HL-60 (cell line): ENCODE data around the gene SLC8B1.
A peak's percentile ranks its signal among the peaks of the same experiment; 100 is the strongest.

Experiments
- DNase-seq, 2 experiments: peaks; one replicate each; pipeline ENCODE4 v3.0.0-alpha.2; 2010 to 2020; ENCODE audit warnings: low read depth in 1 of 2, low spot score in 1 of 2
- H3K27ac ChIP-seq: fragments of 250-450 bp; sonication (Bioruptor Pico); replicated peaks from 2 replicates; pipeline ENCODE4 v1.5.1; 2020; ENCODE audit warnings: mild to moderate bottlenecking, moderate library complexity
- H3K27me3 ChIP-seq: fragments of 250-450 bp; sonication (Bioruptor Pico); 2 replicates; pipeline ENCODE4 v1.5.1; 2021; ENCODE audit warnings: mild to moderate bottlenecking, moderate library complexity; ENCODE audit not compliant: insufficient read depth, poor library complexity, severe bottlenecking
- H3K4me3 ChIP-seq: replicated peaks from 2 replicates; pipeline ENCODE4 v1.5.1; 2011; ENCODE audit warnings: mild to moderate bottlenecking, control low read depth, low read length; ENCODE audit not compliant: insufficient read depth
- GABPA ChIP-seq: IDR thresholded peaks from 2 replicates; pipeline ENCODE4 v1.6.1; 2012; ENCODE audit warnings: low read depth
- POLR2AphosphoS5 ChIP-seq: IDR thresholded peaks from 2 replicates; pipeline ENCODE4 v1.6.1; 2012; ENCODE audit warnings: low read depth
- REST ChIP-seq: IDR thresholded peaks from 2 replicates; pipeline ENCODE4 v1.6.1; 2012; ENCODE audit warnings: low read depth; ENCODE audit not compliant: insufficient replicate concordance
- SPI1 ChIP-seq: IDR thresholded peaks from 2 replicates; pipeline ENCODE4 v1.6.1; 2012; ENCODE audit warnings: low read depth, mild to moderate bottlenecking, borderline replicate concordance
- long read RNA-seq: library from polyadenylated mRNA; unstranded; transcript quantifications from one replicate; pipeline ENCODE4 v2.0.0, GENCODE V29; 2020
- TF ChIP-seq, protein P1 (sequence below): IDR thresholded peaks from one replicate; pipeline ENCODE4 v1.5.1; 2011; ENCODE audit warnings: low read length, control low read depth, inconsistent platforms; ENCODE audit not compliant: insufficient read depth

Gene SLC8B1
- long read RNA-seq, partial matches to known transcripts: 205 of 299 reads
- long read RNA-seq, other reads (novel, unspliced or antisense): 89 of 299 reads

DNA sequence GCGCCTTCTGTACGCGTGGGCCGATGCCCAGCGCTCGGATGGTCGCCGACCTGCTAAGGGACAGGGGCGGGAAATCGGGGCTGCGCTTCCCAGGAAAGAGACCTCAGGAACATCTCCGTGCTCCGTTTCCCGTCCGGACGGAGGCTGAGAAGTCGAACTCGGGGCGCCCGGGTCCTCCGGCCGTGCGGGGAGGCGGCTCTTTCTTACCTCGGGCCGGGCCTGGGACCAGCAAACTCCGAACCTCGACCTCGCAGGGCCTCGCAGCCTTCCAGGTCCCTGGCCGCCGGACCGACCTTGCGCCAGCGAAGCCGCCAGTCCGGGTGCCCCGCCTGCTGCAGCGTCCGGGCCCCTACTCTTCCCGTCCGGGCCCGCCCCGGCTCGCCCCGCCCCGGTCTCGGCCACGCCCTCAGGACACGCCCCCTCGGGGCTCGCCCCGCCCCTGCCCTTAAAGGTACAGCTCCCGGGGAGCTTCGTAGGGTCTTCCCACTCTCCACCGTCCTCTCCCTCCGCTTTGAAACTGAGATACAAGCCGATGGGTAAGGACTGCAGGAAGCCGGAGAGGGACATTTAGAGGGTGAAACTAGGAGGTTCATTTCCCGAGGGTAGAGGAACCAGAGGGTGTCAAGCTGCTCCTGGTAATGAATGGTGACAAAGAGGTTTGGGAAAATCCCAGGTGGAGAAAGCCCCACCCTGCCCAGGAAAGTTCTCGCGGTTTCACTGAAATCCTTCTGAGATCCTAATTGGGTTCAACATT, at the start of gene SLC8B1:
Gene SLC8B1, minus strand, starts transcription at position 324 of the 754 bp plus-strand sequence. CDS start 2,231 bp downstream, outside the sequence.
- peak; percentile 75 to 83 for DNase-seq
- no peaks in the 10 kb centered on the region for H3K27me3 ChIP-seq
- peak within 1 kb of the TSS; percentile 86 for H3K27ac ChIP-seq
- peak; percentile 75; the same call in 1 of the 2 replicates for TF ChIP-seq POLR2AphosphoS5
- no peak for TF ChIP-seq GABPA
- H3K4me3 ChIP-seq: peak within 1 kb of the TSS; percentile 78

DNA sequence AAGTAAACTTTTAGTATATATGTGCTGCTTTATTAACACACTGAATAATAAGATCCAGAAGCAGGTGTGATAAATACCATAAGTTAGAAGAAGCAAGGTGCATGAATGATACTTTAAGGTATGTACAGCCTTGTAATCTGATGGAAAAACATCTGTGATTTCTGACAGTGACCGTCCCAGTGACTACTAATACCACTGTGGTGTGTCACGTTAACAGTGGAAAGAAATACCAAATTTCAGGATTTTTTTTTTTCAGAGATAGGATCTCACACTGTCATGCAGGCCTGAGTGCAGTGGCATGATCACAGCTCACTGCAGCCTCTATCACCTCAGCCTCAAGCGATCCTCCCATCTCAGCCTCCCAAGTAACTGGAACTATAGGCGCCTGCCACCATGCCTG, 47.3 kb upstream of the SLC8B1 start:
- no peaks in the 10 kb centered on the region for H3K27me3 ChIP-seq
- DNase-seq: no peak
- no peak for TF ChIP-seq GABPA
- TF ChIP-seq, protein P1, sequence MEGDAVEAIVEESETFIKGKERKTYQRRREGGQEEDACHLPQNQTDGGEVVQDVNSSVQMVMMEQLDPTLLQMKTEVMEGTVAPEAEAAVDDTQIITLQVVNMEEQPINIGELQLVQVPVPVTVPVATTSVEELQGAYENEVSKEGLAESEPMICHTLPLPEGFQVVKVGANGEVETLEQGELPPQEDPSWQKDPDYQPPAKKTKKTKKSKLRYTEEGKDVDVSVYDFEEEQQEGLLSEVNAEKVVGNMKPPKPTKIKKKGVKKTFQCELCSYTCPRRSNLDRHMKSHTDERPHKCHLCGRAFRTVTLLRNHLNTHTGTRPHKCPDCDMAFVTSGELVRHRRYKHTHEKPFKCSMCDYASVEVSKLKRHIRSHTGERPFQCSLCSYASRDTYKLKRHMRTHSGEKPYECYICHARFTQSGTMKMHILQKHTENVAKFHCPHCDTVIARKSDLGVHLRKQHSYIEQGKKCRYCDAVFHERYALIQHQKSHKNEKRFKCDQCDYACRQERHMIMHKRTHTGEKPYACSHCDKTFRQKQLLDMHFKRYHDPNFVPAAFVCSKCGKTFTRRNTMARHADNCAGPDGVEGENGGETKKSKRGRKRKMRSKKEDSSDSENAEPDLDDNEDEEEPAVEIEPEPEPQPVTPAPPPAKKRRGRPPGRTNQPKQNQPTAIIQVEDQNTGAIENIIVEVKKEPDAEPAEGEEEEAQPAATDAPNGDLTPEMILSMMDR: no peak
- TF ChIP-seq POLR2AphosphoS5: no peak
- TF ChIP-seq REST: no peak
- no peak for TF ChIP-seq SPI1
- no peak overlapping the region for H3K4me3 ChIP-seq
- H3K27ac ChIP-seq: no peak overlapping the region

- Histone ChIP-seq H3K27me3 (no peaks in the 10 kb centered on the region), H3K4me3 (no peak overlapping the region), H3K27ac (no peak overlapping the region)
- TF ChIP-seq GABPA: no peak
- TF ChIP-seq, protein P1: no peak
- no peak for TF ChIP-seq REST
- TF ChIP-seq SPI1: no peak
- no peak for TF ChIP-seq POLR2AphosphoS5
- DNase-seq: no peak
Measured at GRCh38 chr12:113381220-113381619, 46.3 kb upstream of the SLC8B1 start.

DNA sequence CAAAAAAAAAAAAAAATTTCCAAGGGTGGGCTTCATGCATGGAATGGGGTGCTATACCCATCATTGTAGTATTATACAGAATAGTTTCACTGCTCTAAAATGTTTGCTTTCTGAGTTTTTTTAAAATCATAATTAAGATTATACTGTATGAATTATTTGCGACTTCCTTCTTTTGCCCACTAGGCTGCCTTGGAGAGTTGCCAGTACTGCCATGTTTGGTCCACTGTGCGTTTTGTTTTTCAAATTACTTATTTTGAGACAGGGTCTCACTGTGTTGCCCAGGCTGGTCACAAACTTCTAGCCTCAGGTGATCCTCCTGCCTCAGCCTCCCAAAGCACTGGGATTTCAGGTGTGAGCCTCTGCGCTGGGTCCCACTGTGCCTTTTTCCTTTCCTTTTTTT, 43.4 kb upstream of the SLC8B1 start:
- Histone ChIP-seq H3K27ac (no peak overlapping the region), H3K27me3 (no peaks in the 10 kb centered on the region), H3K4me3 (no peak overlapping the region)
- TF ChIP-seq POLR2AphosphoS5: no peak
- DNase-seq: no peak

DNA sequence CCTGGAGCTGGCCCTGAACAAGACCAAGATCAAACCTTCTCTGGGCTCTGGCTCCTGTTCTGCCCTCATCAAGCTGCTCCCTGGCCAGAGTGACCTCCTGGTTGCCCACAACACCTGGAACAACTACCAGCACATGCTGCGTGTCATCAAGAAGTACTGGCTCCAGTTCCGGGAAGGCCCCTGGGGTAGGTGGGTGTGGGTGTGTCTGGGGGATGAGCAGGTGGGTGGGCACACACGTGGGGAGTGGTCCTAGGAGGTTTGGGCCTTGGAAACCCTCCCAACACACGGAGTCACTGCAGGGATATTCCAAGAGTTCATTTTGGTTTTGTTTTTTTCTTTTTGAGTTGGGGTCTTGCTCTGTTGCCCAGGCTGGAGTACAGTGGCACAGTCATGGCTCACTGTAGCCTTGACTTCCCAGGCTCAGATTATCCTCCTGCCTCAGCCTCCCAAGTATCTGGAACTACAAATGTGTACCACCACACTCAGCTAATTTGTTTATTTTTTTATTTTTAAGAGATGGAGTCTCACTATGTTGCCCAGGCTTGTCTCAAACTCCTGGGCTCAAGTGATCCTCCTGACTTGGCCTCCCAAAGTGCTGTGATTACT, 40.0 kb upstream of the SLC8B1 start:
- no peak for TF ChIP-seq GABPA
- Histone ChIP-seq H3K27ac (no peak overlapping the region), H3K27me3 (no peaks in the 10 kb centered on the region), H3K4me3 (no peak overlapping the region)
- no peak for DNase-seq
